ENCODE measurements around the gene GCDH. TPM values are rescaled to one million over a fixed set of nuclear protein-coding genes. Genes with fewer than 3 reads are reported as not detected.
A peak's percentile ranks its signal among the peaks of the same experiment; 100 is the strongest.
"Not testable (repeated sequence)": the region's sequence is repeated elsewhere in the genome, so short reads cannot be mapped to it uniquely, and the experiment has no call there.

GCDH gene
- total RNA-seq, 1 donor from 2014 or later = 35.7 TPM

- DNase-seq (ENCODE audit: extremely low read depth, low read depth, low spot score) = no peak
Observed at GRCh38 chr19:12872255-12872654, 18.7 kb upstream of the GCDH start.

GRCh38 chr19:12872941-12873890, 17.7 kb upstream of the GCDH start:
- DNase-seq (ENCODE audit: extremely low read depth, low read depth, low spot score) = peak; percentile 25

- no peak for DNase-seq (ENCODE audit: extremely low read depth, low read depth, low spot score)
Observed at GRCh38 chr19:12873891-12874745, 16.8 kb upstream of the GCDH start.

- no peak for DNase-seq (ENCODE audit: extremely low read depth, low read depth, low spot score)
Observed at GRCh38 chr19:12875086-12875485, 15.9 kb upstream of the GCDH start.

GRCh38 chr19:12880551-12881171, 10.3 kb upstream of the GCDH start:
- DNase-seq (ENCODE audit: extremely low read depth, low read depth, low spot score) = no peak

- DNase-seq (ENCODE audit: extremely low read depth, low read depth, low spot score) = peak; percentile 27
Observed at GRCh38 chr19:12881172-12881808, 9.7 kb upstream of the GCDH start, which contains the start of gene DNASE2. DNASE2 (minus strand) TSS chr19:12881449; CDS start chr19:12881375, 74 bp downstream.

GRCh38 chr19:12882589-12882988, 8.4 kb upstream of the GCDH start:
- no peak for DNase-seq (ENCODE audit: extremely low read depth, low read depth, low spot score)

- no peak for DNase-seq (ENCODE audit: extremely low read depth, low read depth, low spot score)
Observed at GRCh38 chr19:12884202-12884601, 6.8 kb upstream of the GCDH start.

- DNase-seq (ENCODE audit: extremely low read depth, low read depth, low spot score) = no peak
Observed at GRCh38 chr19:12884627-12884925, 6.4 kb upstream of the GCDH start.

- no peak for DNase-seq (ENCODE audit: extremely low read depth, low read depth, low spot score)
Observed at GRCh38 chr19:12884926-12885748, 5.8 kb upstream of the GCDH start.

GRCh38 chr19:12885749-12886650, 5.0 kb upstream of the GCDH start:
- DNase-seq (ENCODE audit: extremely low read depth, low read depth, low spot score) = no peak

GRCh38 chr19:12886651-12886968, 4.3 kb upstream of the GCDH start:
- DNase-seq (ENCODE audit: extremely low read depth, low read depth, low spot score) = no peak

GRCh38 chr19:12886969-12887747, 3.8 kb upstream of the GCDH start, which contains the start of gene KLF1:
KLF1 (minus strand) TSS chr19:12887201; CDS start chr19:12887140, 61 bp downstream.
- no peak for DNase-seq (ENCODE audit: extremely low read depth, low read depth, low spot score)

GRCh38 chr19:12888006-12888603, 2.9 kb upstream of the GCDH start:
- DNase-seq (ENCODE audit: extremely low read depth, low read depth, low spot score) = no peak

- DNase-seq (ENCODE audit: extremely low read depth, low read depth, low spot score) = not testable (repeated sequence)
Observed at GRCh38 chr19:12890299-12890786, 617 bp upstream of the GCDH start.

- no peak for DNase-seq (ENCODE audit: extremely low read depth, low read depth, low spot score)
Observed at GRCh38 chr19:12891553-12892021, 627 bp downstream of the GCDH start.

GRCh38 chr19:12893582-12893981, 2.6 kb downstream of the GCDH start:
- DNase-seq (ENCODE audit: extremely low read depth, low read depth, low spot score) = no peak
